ENCODE results near the gene TMEM150B. TPM values are rescaled to one million over a fixed set of nuclear protein-coding genes. Genes with fewer than 3 reads are reported as not detected.

The TMEM150B gene
- total RNA-seq, 1 donor from 2014 or later, result not detected

DNA sequence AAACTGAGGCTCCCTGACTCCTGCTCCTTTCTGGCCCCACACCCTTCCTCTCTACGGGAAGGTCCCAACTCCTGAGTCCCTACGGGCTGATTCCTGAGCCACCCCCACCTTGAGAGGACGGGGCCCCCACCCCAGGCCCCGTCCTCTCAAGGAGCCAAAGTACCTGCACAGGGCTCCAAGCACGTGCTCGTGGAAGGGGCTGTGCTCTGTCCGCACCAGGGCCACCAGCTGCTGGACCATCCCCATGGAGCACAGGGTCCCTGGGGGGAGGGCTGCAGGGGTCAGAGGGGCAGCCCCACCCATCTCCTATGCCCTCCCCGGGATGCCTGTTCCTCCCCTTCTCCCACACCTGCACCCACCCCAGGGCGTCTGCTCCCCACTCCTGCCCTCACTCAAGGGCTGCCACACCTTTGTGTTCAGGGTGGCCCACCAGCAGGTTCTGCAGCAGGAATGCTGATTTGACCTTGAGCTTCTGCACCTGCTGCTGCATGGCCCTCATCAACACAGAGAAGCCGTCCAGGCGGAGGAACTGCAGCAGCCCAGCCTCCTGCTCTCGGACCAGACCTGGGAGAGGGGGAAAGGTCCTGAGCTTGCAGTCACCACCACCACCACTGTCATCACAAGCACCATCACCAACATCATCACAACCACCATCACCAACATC, 59.3 kb downstream of the TMEM150B start:
- peak overlapping the region; percentile 47 for H3K4me3 Mint-ChIP-seq (ENCODE audit: unreplicated experiment)
- peaks cover 4% of the 10 kb centered on the region for H3K9me3 Mint-ChIP-seq (ENCODE audit: unreplicated experiment)
- TF ChIP-seq, protein P1, sequence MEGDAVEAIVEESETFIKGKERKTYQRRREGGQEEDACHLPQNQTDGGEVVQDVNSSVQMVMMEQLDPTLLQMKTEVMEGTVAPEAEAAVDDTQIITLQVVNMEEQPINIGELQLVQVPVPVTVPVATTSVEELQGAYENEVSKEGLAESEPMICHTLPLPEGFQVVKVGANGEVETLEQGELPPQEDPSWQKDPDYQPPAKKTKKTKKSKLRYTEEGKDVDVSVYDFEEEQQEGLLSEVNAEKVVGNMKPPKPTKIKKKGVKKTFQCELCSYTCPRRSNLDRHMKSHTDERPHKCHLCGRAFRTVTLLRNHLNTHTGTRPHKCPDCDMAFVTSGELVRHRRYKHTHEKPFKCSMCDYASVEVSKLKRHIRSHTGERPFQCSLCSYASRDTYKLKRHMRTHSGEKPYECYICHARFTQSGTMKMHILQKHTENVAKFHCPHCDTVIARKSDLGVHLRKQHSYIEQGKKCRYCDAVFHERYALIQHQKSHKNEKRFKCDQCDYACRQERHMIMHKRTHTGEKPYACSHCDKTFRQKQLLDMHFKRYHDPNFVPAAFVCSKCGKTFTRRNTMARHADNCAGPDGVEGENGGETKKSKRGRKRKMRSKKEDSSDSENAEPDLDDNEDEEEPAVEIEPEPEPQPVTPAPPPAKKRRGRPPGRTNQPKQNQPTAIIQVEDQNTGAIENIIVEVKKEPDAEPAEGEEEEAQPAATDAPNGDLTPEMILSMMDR (IDR thresholded peaks at IDR 0.05; ENCODE audit: unreplicated experiment), result no peak
- no peak for DNase-seq (ENCODE audit: low spot score)
- H3K27me3 Mint-ChIP-seq (ENCODE audit: unreplicated experiment), result peaks cover 7% of the 10 kb centered on the region
- H3K36me3 Mint-ChIP-seq (ENCODE audit: low read depth, unreplicated experiment), result peaks cover 23% of the 10 kb centered on the region
- H3K27ac Mint-ChIP-seq (ENCODE audit: unreplicated experiment), result peak overlapping the region; percentile 53
- H3K4me1 Mint-ChIP-seq (ENCODE audit: unreplicated experiment), result peaks cover 2% of the 10 kb centered on the region

DNA sequence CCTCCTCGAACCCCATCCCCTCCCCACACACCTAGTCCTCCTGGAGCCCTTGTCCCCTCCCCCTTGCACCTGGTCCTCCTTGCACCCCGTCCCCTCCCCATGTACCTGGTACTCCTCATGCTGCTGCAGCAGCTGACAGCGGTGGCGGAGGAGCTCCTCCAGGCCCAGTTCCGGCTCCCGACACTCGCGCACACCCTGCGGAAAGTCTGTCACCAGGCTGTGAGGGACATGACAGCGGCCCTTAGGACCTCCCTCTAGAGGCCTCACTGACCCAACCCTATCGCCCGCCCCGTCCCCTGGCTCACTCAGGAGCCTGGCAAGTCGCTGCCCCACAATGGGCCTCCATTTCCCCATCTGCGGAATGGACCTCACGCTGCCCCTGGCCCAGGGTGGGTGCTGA, 60.0 kb downstream of the TMEM150B start:
- TF ChIP-seq, protein P1 (IDR thresholded peaks at IDR 0.05; ENCODE audit: unreplicated experiment), result no peak
- no peak overlapping the region for H3K27ac Mint-ChIP-seq (ENCODE audit: unreplicated experiment)
- peaks cover 4% of the 10 kb centered on the region for H3K9me3 Mint-ChIP-seq (ENCODE audit: unreplicated experiment)
- H3K4me1 Mint-ChIP-seq (ENCODE audit: unreplicated experiment), result peaks cover 4% of the 10 kb centered on the region
- H3K4me3 Mint-ChIP-seq (ENCODE audit: unreplicated experiment), result no peak overlapping the region
- DNase-seq (ENCODE audit: low spot score), result no peak
- peaks cover 18% of the 10 kb centered on the region for H3K36me3 Mint-ChIP-seq (ENCODE audit: low read depth, unreplicated experiment)
- peaks cover 9% of the 10 kb centered on the region for H3K27me3 Mint-ChIP-seq (ENCODE audit: unreplicated experiment)

DNA sequence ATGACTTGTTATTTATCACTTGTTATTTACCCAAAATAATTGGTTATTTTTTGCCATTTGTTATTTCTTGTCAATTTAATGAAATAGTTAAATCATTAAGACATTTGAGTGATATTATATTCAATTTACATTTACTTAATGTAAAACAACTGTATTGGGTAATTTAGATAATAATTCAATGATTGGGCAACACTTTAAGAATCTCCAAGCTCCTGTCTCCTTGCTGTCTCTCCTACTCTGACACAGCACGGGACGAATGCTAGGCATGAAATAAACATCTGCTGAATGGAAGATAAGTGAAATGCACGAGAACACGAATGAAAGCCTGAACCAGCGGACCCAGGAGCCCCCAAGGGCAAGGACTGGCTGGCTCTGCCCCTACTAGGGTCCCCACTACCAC, 60.6 kb downstream of the TMEM150B start:
- TF ChIP-seq, protein P1 (IDR thresholded peaks at IDR 0.05; ENCODE audit: unreplicated experiment), result no peak
- no peak overlapping the region for H3K27ac Mint-ChIP-seq (ENCODE audit: unreplicated experiment)
- H3K27me3 Mint-ChIP-seq (ENCODE audit: unreplicated experiment), result peaks cover 9% of the 10 kb centered on the region

More for the DNA sequence above, 60.6 kb downstream of the TMEM150B start:
- Mint-ChIP-seq H3K4me1 (ENCODE audit: unreplicated experiment) (peaks cover 6% of the 10 kb centered on the region), H3K36me3 (ENCODE audit: low read depth, unreplicated experiment) (peaks cover 18% of the 10 kb centered on the region), H3K4me3 (ENCODE audit: unreplicated experiment) (no peak overlapping the region), H3K9me3 (ENCODE audit: unreplicated experiment) (peaks cover 4% of the 10 kb centered on the region)
- DNase-seq (ENCODE audit: low spot score), result no peak

Other genes with a start within 250 kb of the TMEM150B start
- 24.6 TPM for gene EPS8L1, start 249.5 kb downstream of the TMEM150B start, total RNA-seq (ENCODE audit: unreplicated experiment)
- 136 TPM for gene PPP1R12C, start 207.7 kb downstream of the TMEM150B start, total RNA-seq (ENCODE audit: unreplicated experiment)
- gene TNNT1, start 176.1 kb downstream of the TMEM150B start, total RNA-seq (ENCODE audit: unreplicated experiment), result 2.8 TPM
- not detected for gene TNNI3, start 167.6 kb downstream of the TMEM150B start, total RNA-seq (ENCODE audit: unreplicated experiment)
- gene DNAAF3, start 158.7 kb downstream of the TMEM150B start, total RNA-seq (ENCODE audit: unreplicated experiment), result 2.2 TPM
- 1.6 TPM for gene SYT5, start 145.1 kb downstream of the TMEM150B start, total RNA-seq (ENCODE audit: unreplicated experiment)
- gene PTPRH, start 115.8 kb downstream of the TMEM150B start, total RNA-seq (ENCODE audit: unreplicated experiment), result not detected
- gene TMEM86B, start 96.6 kb downstream of the TMEM150B start, total RNA-seq (ENCODE audit: unreplicated experiment), result 4.1 TPM
- gene PPP6R1, start 66.3 kb downstream of the TMEM150B start, total RNA-seq (ENCODE audit: unreplicated experiment), result 65.6 TPM
- 24.6 TPM for gene HSPBP1, start 45.2 kb downstream of the TMEM150B start, total RNA-seq (ENCODE audit: unreplicated experiment)
- gene BRSK1, start 41.3 kb downstream of the TMEM150B start, total RNA-seq (ENCODE audit: unreplicated experiment), result 14.1 TPM
- 18.4 TPM for gene KMT5C, start 14.5 kb upstream of the TMEM150B start, total RNA-seq (ENCODE audit: unreplicated experiment)
- not detected for gene COX6B2, start 29.4 kb upstream of the TMEM150B start, total RNA-seq (ENCODE audit: unreplicated experiment)
- not detected for gene GARIN5B, start 37.9 kb upstream of the TMEM150B start, total RNA-seq (ENCODE audit: unreplicated experiment)
- gene IL11, start 45.1 kb upstream of the TMEM150B start, total RNA-seq (ENCODE audit: unreplicated experiment), result 0.21 TPM
- not detected for gene TMEM190, start 51.5 kb upstream of the TMEM150B start, total RNA-seq (ENCODE audit: unreplicated experiment)
- gene TMEM238, start 59.0 kb upstream of the TMEM150B start, total RNA-seq (ENCODE audit: unreplicated experiment), result 0.64 TPM
- 3,792 TPM for gene RPL28, start 60.6 kb upstream of the TMEM150B start, total RNA-seq (ENCODE audit: unreplicated experiment)
- 56.2 TPM for gene UBE2S, start 82.4 kb upstream of the TMEM150B start, total RNA-seq (ENCODE audit: unreplicated experiment)
- not detected for gene SHISA7, start 118.0 kb upstream of the TMEM150B start, total RNA-seq (ENCODE audit: unreplicated experiment)
- 20.2 TPM for gene ISOC2, start 136.3 kb upstream of the TMEM150B start, total RNA-seq (ENCODE audit: unreplicated experiment)
- gene C19orf85, start 139.4 kb upstream of the TMEM150B start, total RNA-seq (ENCODE audit: unreplicated experiment), result not detected
- 8.7 TPM for gene ZNF628, start 151.3 kb upstream of the TMEM150B start, total RNA-seq (ENCODE audit: unreplicated experiment)
- 37.7 TPM for gene NAT14, start 159.8 kb upstream of the TMEM150B start, total RNA-seq (ENCODE audit: unreplicated experiment)
- gene SSC5D, start 163.1 kb upstream of the TMEM150B start, total RNA-seq (ENCODE audit: unreplicated experiment), result 0.95 TPM
- 0.69 TPM for gene SBK2, start 211.8 kb upstream of the TMEM150B start, total RNA-seq (ENCODE audit: unreplicated experiment)
- 3.6 TPM for gene SBK3, start 220.2 kb upstream of the TMEM150B start, total RNA-seq (ENCODE audit: unreplicated experiment)

Data from endothelial cell (in vitro differentiated cells).